Pancreas (tissue), 10 donors: ENCODE results near the gene ERLIN1. TPM values are rescaled to one million over a fixed set of nuclear protein-coding genes. Genes with fewer than 3 reads are reported as not detected.
A peak's percentile ranks its signal among the peaks of the same experiment; 100 is the strongest.

Source experiments
- ATAC-seq, 4 donors: fragments of 200-7000 bp; cut with Tn5 transposase; one replicate each; pipeline versions ENCODE4 v1.8.0 to v1.9.1; 2020; ENCODE audit warnings: mild to moderate bottlenecking in 4 of 4, moderate library complexity in 4 of 4
- DNase-seq, 6 donors: peaks; one replicate each; pipeline ENCODE4 v3.0.0-alpha.2; 2020
- FAIRE-seq: peaks from 2 replicates; lab custom pipeline; 2012; peaks lifted over from hg19 to GRCh38; lab: Jason Lieb, UNC
- H3K27ac ChIP-seq, 4 donors: fragments of 200-600 bp; sonication (generic); 1 replicate in 3 of 4; 2 replicates in 1 of 4; pipeline versions ENCODE4 v1.5.0 to v1.8.0; 2020
- H3K27me3 ChIP-seq, 4 donors: fragments of 200-600 bp; one replicate each; pipeline ENCODE4 v1.8.0; 2021
- H3K36me3 ChIP-seq, 3 donors: fragments of 200-600 bp; sonication (generic) in 1 of 3; one replicate each; pipeline versions ENCODE4 v1.5.0 to v1.8.0; 2020 to 2021
- H3K4me1 ChIP-seq, 3 donors: fragments of 200-600 bp; one replicate each; pipeline ENCODE4 v1.8.0; 2021
- H3K4me3 ChIP-seq, 4 donors: fragments of 200-600 bp; sonication (generic) in 2 of 4; one replicate each; pipeline versions ENCODE4 v1.5.0 to v1.8.0; 2020 to 2021
- H3K9me3 ChIP-seq, 4 donors: fragments of 200-600 bp; one replicate each; pipeline ENCODE4 v1.8.0; 2021
- WGBS, 2 donors: extraction: QIAGEN DNeasy Blood & Tissue Kit; methylation state at CpG; one replicate each; pipeline ENCODE4 v1.1.7; 2013; 5-methylcytosine and 5-hydroxymethylcytosine counted together
- intact Hi-C, 3 donors: fragments of 100-400 bp; cut with DNase I; formaldehyde crosslinking; loops; one replicate each; pipeline versions ENCODE4 v1.11.1 to v1.14.2; 2022
- polyA plus RNA-seq, 2 donors: library from polyadenylated mRNA; stranded (reverse); fragments of 200-250 nt; gene quantifications; one replicate each; pipeline ENCODE4 v1.2.3, GENCODE V29; 2013
- total RNA-seq, 6 donors: library from RNA; stranded (reverse); fragmentation: NEBNext Ultra II Directional in 4 of 6; extraction: Animal tissue kit (Norgen Biotek cat#: 25700) in 4 of 6; gene quantifications; one replicate each; pipeline versions ENCODE4 v1.2.1 to v1.2.4, GENCODE V29; 2021 to 2023
- TF ChIP-seq, protein P1 (sequence below), 4 donors: fragments of 200-600 bp; sonication (generic) in 3 of 4; IDR thresholded peaks; one replicate each; pipeline versions ENCODE4 v1.5.0 to v1.8.0; 2021; ENCODE audit warnings: antibody characterized with exemption in 4 of 4
- donor health status: healthy with polysubstance abuse.
- donor health status: DM: no; HTN: no; CAD: no; lungs with moderate emphysema.
- donor health status: DM: no; HTN: no; CAD: no.
- donor health status: control.
- donor health status: control.
- donor health status: Bipolar disorder and iron deficiency.
- donor health status: DM: yes; HTN: yes; CAD: no.
- donor health status: DM: no; HTN: no; CAD: no.
- donor health status: DM: no; HTN: no; CAD: no.
- donor health status: DM: yes; HTN: yes; CAD: no.

Gene ERLIN1
- total and polyA plus RNA-seq, 8 donors = 2.9 to 13.2 (median 10.0) TPM

DNA sequence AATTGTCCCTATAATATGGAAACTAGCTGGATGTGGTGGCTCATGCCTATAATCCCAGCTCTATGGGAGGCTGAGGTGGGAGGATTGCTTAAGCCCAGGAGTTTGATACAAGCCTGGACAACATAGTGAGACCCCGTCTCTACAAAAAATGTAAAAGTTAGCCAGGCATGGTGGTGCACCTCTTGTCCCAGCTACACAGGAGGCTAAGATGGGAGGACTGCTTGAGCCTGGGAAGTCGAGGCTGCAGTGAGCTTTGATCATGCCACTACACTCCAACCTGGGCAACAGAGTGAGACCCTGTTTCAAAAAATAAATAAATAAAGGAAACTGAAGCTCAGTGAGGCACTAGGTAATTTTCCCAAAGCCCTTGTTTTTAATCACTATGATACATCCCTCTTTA, 15.7 kb upstream of the ERLIN1 start:
- Histone ChIP-seq H3K9me3 (no peaks in the 10 kb centered on the region), H3K27ac (no peak overlapping the region), H3K36me3 (peaks cover 2 to 32% (median 10%) of the 10 kb centered on the region in 3 donors), H3K4me1 (no peaks in the 10 kb centered on the region), H3K4me3 (no peak overlapping the region), H3K27me3 (no peaks in the 10 kb centered on the region)
- DNase-seq (no peak), FAIRE-seq (no peak), ATAC-seq (no peak)
- intact Hi-C loops = no loop called here
- WGBS, 2 donors = 95% methylated on average over 2 of the region's 2 CpGs
- TF ChIP-seq, protein P1, sequence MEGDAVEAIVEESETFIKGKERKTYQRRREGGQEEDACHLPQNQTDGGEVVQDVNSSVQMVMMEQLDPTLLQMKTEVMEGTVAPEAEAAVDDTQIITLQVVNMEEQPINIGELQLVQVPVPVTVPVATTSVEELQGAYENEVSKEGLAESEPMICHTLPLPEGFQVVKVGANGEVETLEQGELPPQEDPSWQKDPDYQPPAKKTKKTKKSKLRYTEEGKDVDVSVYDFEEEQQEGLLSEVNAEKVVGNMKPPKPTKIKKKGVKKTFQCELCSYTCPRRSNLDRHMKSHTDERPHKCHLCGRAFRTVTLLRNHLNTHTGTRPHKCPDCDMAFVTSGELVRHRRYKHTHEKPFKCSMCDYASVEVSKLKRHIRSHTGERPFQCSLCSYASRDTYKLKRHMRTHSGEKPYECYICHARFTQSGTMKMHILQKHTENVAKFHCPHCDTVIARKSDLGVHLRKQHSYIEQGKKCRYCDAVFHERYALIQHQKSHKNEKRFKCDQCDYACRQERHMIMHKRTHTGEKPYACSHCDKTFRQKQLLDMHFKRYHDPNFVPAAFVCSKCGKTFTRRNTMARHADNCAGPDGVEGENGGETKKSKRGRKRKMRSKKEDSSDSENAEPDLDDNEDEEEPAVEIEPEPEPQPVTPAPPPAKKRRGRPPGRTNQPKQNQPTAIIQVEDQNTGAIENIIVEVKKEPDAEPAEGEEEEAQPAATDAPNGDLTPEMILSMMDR (IDR thresholded peaks at IDR 0.05) = no peak

DNA sequence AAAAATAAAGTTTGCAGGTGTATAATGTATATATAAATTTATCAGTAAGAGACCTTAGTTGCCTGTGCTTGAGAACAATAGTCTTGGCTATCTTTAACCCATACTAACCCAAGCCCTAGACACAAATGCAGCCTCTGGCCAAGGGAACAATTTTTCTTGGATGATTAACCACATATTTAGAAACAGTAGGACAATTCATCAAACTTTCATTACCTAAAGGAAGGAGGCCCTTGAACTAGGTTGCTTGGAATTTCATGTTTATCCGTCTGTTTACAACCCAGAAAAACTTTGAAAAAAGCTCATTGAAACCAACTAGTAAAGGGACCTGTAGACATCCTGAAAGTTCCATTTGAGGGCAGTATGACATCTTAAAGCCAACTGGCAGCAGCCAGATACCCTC, 8.9 kb upstream of the ERLIN1 start:
- WGBS, 2 donors = 61 to 77% methylated on average over 1 of the region's 1 CpG
- Histone ChIP-seq H3K4me1 (no peaks in the 10 kb centered on the region), H3K4me3 (no peak overlapping the region), H3K9me3 (no peaks in the 10 kb centered on the region), H3K27ac (no peak overlapping the region), H3K36me3 (peaks cover 0 to 36% (median 10%) of the 10 kb centered on the region in 3 donors), H3K27me3 (no peaks in the 10 kb centered on the region)
- ATAC-seq (no peak), FAIRE-seq (no peak), DNase-seq (no peak)
- intact Hi-C loops = no loop called here
- TF ChIP-seq, protein P1 (IDR thresholded peaks at IDR 0.05) = no peak

DNA sequence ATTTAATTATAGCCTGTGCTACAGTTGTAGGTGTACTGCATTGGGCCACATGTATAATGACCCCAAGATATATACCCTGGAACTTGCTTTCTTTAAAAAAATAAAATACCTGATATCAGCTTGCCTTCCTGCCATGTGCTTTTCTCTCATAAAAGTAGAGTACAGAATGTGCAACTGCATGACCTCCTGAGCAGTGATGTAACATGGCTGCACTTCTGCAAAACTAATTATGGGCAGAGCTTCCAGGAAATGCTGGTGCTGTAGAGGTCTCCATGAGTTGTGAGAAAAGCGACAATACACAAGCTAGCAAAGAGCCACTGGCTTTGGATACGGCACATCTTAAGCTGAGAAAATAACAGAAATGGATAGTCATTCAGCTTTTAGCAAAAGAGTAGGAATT, 6.5 kb upstream of the ERLIN1 start:
- Histone ChIP-seq H3K27me3 (no peaks in the 10 kb centered on the region), H3K4me3 (no peak overlapping the region), H3K9me3 (no peaks in the 10 kb centered on the region), H3K27ac (no peak overlapping the region), H3K36me3 (peaks cover 0 to 23% (median 4%) of the 10 kb centered on the region in 3 donors), H3K4me1 (peaks cover 0 to 19% (median 5%) of the 10 kb centered on the region in 3 donors)
- TF ChIP-seq, protein P1 (IDR thresholded peaks at IDR 0.05) = no peak
- DNase-seq = no peak
- WGBS, 2 donors = 89 to 96% methylated on average over 2 of the region's 2 CpGs
- ATAC-seq = peak in 1 of 4 donors; percentile 38
- intact Hi-C loops = no loop called here
- no peak for FAIRE-seq

DNA sequence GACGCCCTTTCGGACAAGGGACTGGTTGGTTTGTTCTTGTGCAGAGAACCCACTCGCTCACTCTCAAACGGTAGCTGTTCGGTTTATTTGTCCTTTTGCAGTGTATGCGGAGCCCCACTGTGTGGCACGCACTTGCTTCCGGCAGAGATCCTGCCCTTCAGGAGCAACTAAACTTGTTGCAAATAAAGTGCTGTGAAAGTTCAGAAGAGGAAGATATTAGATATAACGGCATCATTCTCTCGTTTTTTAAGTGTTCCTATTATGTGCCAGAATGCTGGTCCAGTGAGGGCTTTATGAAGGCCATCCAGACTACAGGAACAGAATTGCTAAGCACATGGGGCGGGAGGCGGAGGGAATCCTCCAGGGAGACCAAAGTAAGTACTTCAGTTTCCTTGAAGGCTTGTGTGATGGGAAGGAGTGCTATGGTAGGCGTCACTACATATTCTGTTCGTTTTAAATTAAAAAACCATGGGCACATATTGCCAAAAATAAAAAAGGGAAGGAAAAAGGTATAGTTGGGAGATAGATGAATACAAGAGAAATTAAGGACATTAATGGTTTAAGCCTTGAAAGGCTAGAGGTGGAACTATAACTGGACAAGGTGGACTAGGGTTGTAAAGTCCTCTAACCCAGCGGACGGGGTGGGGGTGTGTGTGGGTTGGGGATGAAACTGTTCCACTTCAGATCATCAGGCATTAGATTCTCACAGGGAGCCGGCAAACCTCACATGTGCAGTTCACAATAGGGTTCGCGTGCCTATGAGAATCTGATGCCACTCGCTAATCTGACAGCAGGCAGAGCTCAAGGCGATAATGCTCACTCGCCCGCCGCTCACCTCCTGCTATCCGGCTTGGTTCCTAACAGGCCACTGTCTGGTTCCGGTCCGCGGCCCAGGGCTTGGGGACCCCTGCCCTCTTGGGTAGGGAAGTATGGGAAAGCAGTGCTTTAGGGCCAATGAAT, 704 bp upstream of the ERLIN1 start:
- intact Hi-C loops = no loop called here
- WGBS, 2 donors = 26 to 29% methylated on average over 28 of the region's 28 CpGs
- ATAC-seq (peak; percentile 26 to 62 (median 50)), DNase-seq (peak in 4 of 6 donors; percentile 13 to 49 (median 26)), FAIRE-seq (no peak)
- H3K4me1 ChIP-seq = peaks cover 0 to 38% (median 23%) of the 10 kb centered on the region in 3 donors
- peaks cover 0 to 5% (median 4%) of the 10 kb centered on the region in 3 donors for H3K36me3 ChIP-seq
- H3K4me3 ChIP-seq = peak overlapping the region; percentile 48 to 88 (median 74)
- no peaks in the 10 kb centered on the region for H3K9me3 ChIP-seq
- peak overlapping the region; percentile 45 to 73 (median 61) for H3K27ac ChIP-seq
- TF ChIP-seq, protein P1 (IDR thresholded peaks at IDR 0.05) = no peak
- H3K27me3 ChIP-seq = no peaks in the 10 kb centered on the region
